ENCODE measurements around the gene EID2B. TPM values are rescaled to one million over a fixed set of nuclear protein-coding genes. Genes with fewer than 3 reads are reported as not detected.

Gene EID2B
- total RNA-seq, 4 donors from 2014 or later = 0.56 to 1.5 (median 1.0) TPM

GRCh38 chr19:39518458-39518857 is 14.2 kb downstream of the EID2B start:
- DNase-seq (ENCODE audit: low spot score in 2 of 2) = no peak
- TF ChIP-seq POLR2A (IDR thresholded peaks at IDR 0.05) (no peak), CTCF (IDR thresholded peaks at IDR 0.05) (no peak)
- H3K4me3 ChIP-seq (ENCODE audit: low read depth, poor library complexity, severe bottlenecking) = no peak overlapping the region
- 29 to 47% methylated on average over 5 of the region's 5 CpGs for WGBS, 2 donors
- intact Hi-C loops (cut with DNase I; ENCODE audit: low total_unique reads) = no loop called here

- no peak for TF ChIP-seq CTCF (IDR thresholded peaks at IDR 0.05)
- TF ChIP-seq POLR2A (IDR thresholded peaks at IDR 0.05) = no peak
- DNase-seq (ENCODE audit: low spot score in 2 of 2) = no peak
- intact Hi-C loops (cut with DNase I; ENCODE audit: low total_unique reads) = no loop called here
- no peak overlapping the region for H3K4me3 ChIP-seq (ENCODE audit: low read depth, poor library complexity, severe bottlenecking)
- WGBS, 2 donors = 76 to 82% methylated on average over 3 of the region's 3 CpGs
These were observed 15.2 kb downstream of the EID2B start for GRCh38 chr19:39517432-39517831.

GRCh38 chr19:39516270-39516669 is 16.4 kb downstream of the EID2B start:
- no peak for DNase-seq (ENCODE audit: low spot score in 2 of 2)
- intact Hi-C loops (cut with DNase I; ENCODE audit: low total_unique reads) = no loop called here
- TF ChIP-seq POLR2A (IDR thresholded peaks at IDR 0.05) = no peak
- no peak for TF ChIP-seq CTCF (IDR thresholded peaks at IDR 0.05)
- WGBS, 2 donors = 48 to 54% methylated on average over 6 of the region's 6 CpGs
- no peak overlapping the region for H3K4me3 ChIP-seq (ENCODE audit: low read depth, poor library complexity, severe bottlenecking)

- no peak for DNase-seq (ENCODE audit: low spot score in 2 of 2)
- 2% methylated on average over 25 to 44 of the region's 44 CpGs for WGBS, 2 donors
- TF ChIP-seq POLR2A (IDR thresholded peaks at IDR 0.05) (no peak), CTCF (IDR thresholded peaks at IDR 0.05) (no peak)
- intact Hi-C loops (cut with DNase I; ENCODE audit: low total_unique reads) = no loop called here
- H3K4me3 ChIP-seq (ENCODE audit: low read depth, poor library complexity, severe bottlenecking) = no peak overlapping the region
These were observed 17.0 kb downstream of the EID2B start for GRCh38 chr19:39515551-39516191.

- intact Hi-C loops (cut with DNase I; ENCODE audit: low total_unique reads) = no loop called here
These were observed 17.7 kb downstream of the EID2B start, which contains the start of gene SELENOV for GRCh38 chr19:39514840-39515550. SELENOV (plus strand) TSS chr19:39515139; CDS start chr19:39515213, 74 bp downstream.

More at GRCh38 chr19:39514840-39515550, 17.7 kb downstream of the EID2B start, which contains the start of gene SELENOV:
- DNase-seq (ENCODE audit: low spot score in 2 of 2) = no peak
- 0% methylated on average over 31 to 49 of the region's 56 CpGs for WGBS, 2 donors
- no peak for TF ChIP-seq CTCF (IDR thresholded peaks at IDR 0.05)
- TF ChIP-seq POLR2A (IDR thresholded peaks at IDR 0.05) = no peak
- no peak within 1 kb of the TSS for H3K4me3 ChIP-seq (ENCODE audit: low read depth, poor library complexity, severe bottlenecking)
